Measurements from ENCODE around the gene RPTOR.

RPTOR gene

GRCh38 chr17:80885947-80886582, 341.4 kb downstream of the RPTOR start:
- Histone ChIP-seq H3K9me3 (ENCODE audit: low read depth, low read length) (no peaks in the 10 kb centered on the region), H3K4me3 (no peak overlapping the region), H3K36me3 (ENCODE audit: insufficient read depth, low read length) (peaks cover 3% of the 10 kb centered on the region; the same call in 1 of the 2 replicates), H3K27ac (no peak overlapping the region), H3K9ac (ENCODE audit: insufficient read length) (no peak overlapping the region)
- DNase-seq (ENCODE audit: low read depth, low spot score), result no peak
- TF ChIP-seq EZH2 (IDR thresholded peaks at IDR 0.05) (no peak), POLR2AphosphoS5 (IDR thresholded peaks at IDR 0.05; ENCODE audit: borderline replicate concordance, low read depth, low read length) (no peak), FOXP2 (optimal IDR thresholded peaks at IDR 0.05; ENCODE audit: control extremely low read depth, extremely low read length, insufficient read depth) (no peak)

GRCh38 chr17:80886641-80887573, 342.3 kb downstream of the RPTOR start:
- Histone ChIP-seq H3K9me3 (ENCODE audit: low read depth, low read length) (no peaks in the 10 kb centered on the region), H3K9ac (ENCODE audit: insufficient read length) (no peak overlapping the region), H3K27ac (no peak overlapping the region), H3K4me3 (no peak overlapping the region), H3K36me3 (ENCODE audit: insufficient read depth, low read length) (peaks cover 3% of the 10 kb centered on the region; the same call in 1 of the 2 replicates)
- TF ChIP-seq EZH2 (IDR thresholded peaks at IDR 0.05) (no peak), POLR2AphosphoS5 (IDR thresholded peaks at IDR 0.05; ENCODE audit: borderline replicate concordance, low read depth, low read length) (no peak), FOXP2 (optimal IDR thresholded peaks at IDR 0.05; ENCODE audit: control extremely low read depth, extremely low read length, insufficient read depth) (no peak)
- no peak for DNase-seq (ENCODE audit: low read depth, low spot score)

GRCh38 chr17:80887639-80888175, 343.1 kb downstream of the RPTOR start:
- Histone ChIP-seq H3K36me3 (ENCODE audit: insufficient read depth, low read length) (peaks cover 3% of the 10 kb centered on the region; the same call in 1 of the 2 replicates), H3K9ac (ENCODE audit: insufficient read length) (no peak overlapping the region), H3K4me3 (no peak overlapping the region), H3K9me3 (ENCODE audit: low read depth, low read length) (no peaks in the 10 kb centered on the region), H3K27ac (no peak overlapping the region)
- TF ChIP-seq FOXP2 (optimal IDR thresholded peaks at IDR 0.05; ENCODE audit: control extremely low read depth, extremely low read length, insufficient read depth) (no peak), EZH2 (IDR thresholded peaks at IDR 0.05) (no peak), POLR2AphosphoS5 (IDR thresholded peaks at IDR 0.05; ENCODE audit: borderline replicate concordance, low read depth, low read length) (no peak)
- DNase-seq (ENCODE audit: low read depth, low spot score), result no peak

GRCh38 chr17:80888276-80889160, 343.9 kb downstream of the RPTOR start:
- Histone ChIP-seq H3K27ac (no peak overlapping the region), H3K9ac (ENCODE audit: insufficient read length) (no peak overlapping the region), H3K9me3 (ENCODE audit: low read depth, low read length) (no peaks in the 10 kb centered on the region), H3K36me3 (ENCODE audit: insufficient read depth, low read length) (peaks cover 3% of the 10 kb centered on the region; the same call in 1 of the 2 replicates), H3K4me3 (no peak overlapping the region)
- no peak for TF ChIP-seq POLR2AphosphoS5 (IDR thresholded peaks at IDR 0.05; ENCODE audit: borderline replicate concordance, low read depth, low read length)
- no peak for TF ChIP-seq EZH2 (IDR thresholded peaks at IDR 0.05)
- TF ChIP-seq FOXP2 (optimal IDR thresholded peaks at IDR 0.05; ENCODE audit: control extremely low read depth, extremely low read length, insufficient read depth), result no peak
- no peak for DNase-seq (ENCODE audit: low read depth, low spot score)

GRCh38 chr17:80889231-80890195, 344.9 kb downstream of the RPTOR start:
- no peak for DNase-seq (ENCODE audit: low read depth, low spot score)
- no peak overlapping the region for H3K4me3 ChIP-seq
- TF ChIP-seq EZH2 (IDR thresholded peaks at IDR 0.05) (no peak), FOXP2 (optimal IDR thresholded peaks at IDR 0.05; ENCODE audit: control extremely low read depth, extremely low read length, insufficient read depth) (no peak), POLR2AphosphoS5 (IDR thresholded peaks at IDR 0.05; ENCODE audit: borderline replicate concordance, low read depth, low read length) (no peak)
- no peak overlapping the region for H3K9ac ChIP-seq (ENCODE audit: insufficient read length)
- peaks cover 3% of the 10 kb centered on the region; the same call in 1 of the 2 replicates for H3K36me3 ChIP-seq (ENCODE audit: insufficient read depth, low read length)
- H3K27ac ChIP-seq, result no peak overlapping the region
- H3K9me3 ChIP-seq (ENCODE audit: low read depth, low read length), result no peaks in the 10 kb centered on the region

GRCh38 chr17:80890196-80890920, 345.7 kb downstream of the RPTOR start:
- no peaks in the 10 kb centered on the region; the same call in 1 of the 2 replicates for H3K36me3 ChIP-seq (ENCODE audit: insufficient read depth, low read length)
- no peak overlapping the region for H3K27ac ChIP-seq
- no peak overlapping the region for H3K4me3 ChIP-seq
- no peak for DNase-seq (ENCODE audit: low read depth, low spot score)
- no peak for TF ChIP-seq FOXP2 (optimal IDR thresholded peaks at IDR 0.05; ENCODE audit: control extremely low read depth, extremely low read length, insufficient read depth)
- no peak for TF ChIP-seq POLR2AphosphoS5 (IDR thresholded peaks at IDR 0.05; ENCODE audit: borderline replicate concordance, low read depth, low read length)
- no peak for TF ChIP-seq EZH2 (IDR thresholded peaks at IDR 0.05)
- no peak overlapping the region for H3K9ac ChIP-seq (ENCODE audit: insufficient read length)
- no peaks in the 10 kb centered on the region for H3K9me3 ChIP-seq (ENCODE audit: low read depth, low read length)
